Retinal pigment epithelial cell (primary cell): Measurements from ENCODE around the gene CDK5RAP2.

Experiments
- DNase-seq: peaks from one replicate; pipeline ENCODE4 v3.0.0-alpha.2; 2010; ENCODE audit warnings: low read depth
- H3K4me3 ChIP-seq: 2 replicates; pipeline ENCODE4 v1.5.1; 2011; ENCODE audit warnings: mild to moderate bottlenecking, low read length, control low read depth, moderate library complexity
- CTCF ChIP-seq: conservative IDR thresholded peaks from 2 replicates; pipeline ENCODE4 v1.5.1; 2011; ENCODE audit warnings: low read depth, low read length, control low read depth, inconsistent platforms

The CDK5RAP2 gene

GRCh38 chr9:120528829-120529228, 51.1 kb downstream of the CDK5RAP2 start:
- no peak for TF ChIP-seq CTCF
- H3K4me3 ChIP-seq: no peak overlapping the region
- DNase-seq: no peak

- DNase-seq: no peak
- TF ChIP-seq CTCF: no peak
- H3K4me3 ChIP-seq: no peak overlapping the region
These were observed 51.6 kb downstream of the CDK5RAP2 start for GRCh38 chr9:120528327-120528726.

- TF ChIP-seq CTCF: no peak
- DNase-seq: no peak
- no peak overlapping the region for H3K4me3 ChIP-seq
These were observed 53.4 kb downstream of the CDK5RAP2 start for GRCh38 chr9:120526534-120526933.

- H3K4me3 ChIP-seq: no peak overlapping the region
- no peak for TF ChIP-seq CTCF
- DNase-seq: no peak
These were observed 55.1 kb downstream of the CDK5RAP2 start for GRCh38 chr9:120524863-120525262.

- no peak for TF ChIP-seq CTCF
- H3K4me3 ChIP-seq: no peak overlapping the region
- no peak for DNase-seq
These were observed 55.9 kb downstream of the CDK5RAP2 start for GRCh38 chr9:120524038-120524437.

- H3K4me3 ChIP-seq: no peak overlapping the region
- DNase-seq: no peak
- no peak for TF ChIP-seq CTCF
These were observed 57.4 kb downstream of the CDK5RAP2 start for GRCh38 chr9:120522558-120522957.

GRCh38 chr9:120522032-120522431, 57.9 kb downstream of the CDK5RAP2 start:
- no peak for DNase-seq
- no peak overlapping the region for H3K4me3 ChIP-seq
- no peak for TF ChIP-seq CTCF
